ENCODE data around the gene POLR1B. TPM values are rescaled to one million over a fixed set of nuclear protein-coding genes. Genes with fewer than 3 reads are reported as not detected.

The POLR1B gene
- total RNA-seq, 1 donor from 2014 or later = 20.3 TPM

Other genes starting within 250 kb of the POLR1B start
- gene RGPD8, start 108.8 kb upstream of the POLR1B start, total RNA-seq = 21.6 TPM
- gene TTL, start 60.3 kb upstream of the POLR1B start, total RNA-seq = 40.0 TPM
- 21.0 TPM for gene CHCHD5, start 42.1 kb downstream of the POLR1B start, total RNA-seq
- gene SLC20A1, start 103.5 kb downstream of the POLR1B start, total RNA-seq = 46.5 TPM
- gene NT5DC4, start 178.6 kb downstream of the POLR1B start, total RNA-seq = not detected
- gene CKAP2L, start 222.1 kb downstream of the POLR1B start, total RNA-seq = not detected
- gene IL1A, start 242.0 kb downstream of the POLR1B start, total RNA-seq = not detected